IPS-NIHi7 (cell line): ENCODE measurements around the gene ARL3.
"Not testable (repeated sequence)": the region's sequence is repeated elsewhere in the genome, so short reads cannot be mapped to it uniquely, and the experiment has no call there.

Experiments used
- DNase-seq: peaks from one replicate; pipeline ENCODE4 v3.0.0; 2012; ENCODE audit warnings: mixed read lengths; ENCODE audit errors: extremely low spot score

Gene ARL3

DNA sequence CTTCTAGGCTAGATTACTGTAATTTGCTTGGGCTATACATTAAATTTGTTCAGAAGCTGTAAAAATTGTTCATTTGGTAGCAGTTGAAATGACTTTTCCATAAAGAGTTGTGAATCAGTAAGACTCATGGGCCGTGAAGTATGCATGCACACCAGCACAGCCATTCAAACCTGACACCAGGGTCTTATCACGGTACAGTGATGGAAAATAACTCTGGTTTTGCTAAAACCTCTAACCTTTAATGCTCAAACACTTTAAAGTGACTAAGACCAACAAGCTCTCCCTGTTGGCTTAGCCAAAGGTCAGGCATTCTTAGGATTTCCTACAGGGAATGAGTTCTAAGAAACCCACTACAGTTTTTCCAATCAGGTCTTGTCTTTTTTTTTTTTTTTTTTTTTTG lies 11.5 kb downstream of the ARL3 start:
- DNase-seq = no peak

DNA sequence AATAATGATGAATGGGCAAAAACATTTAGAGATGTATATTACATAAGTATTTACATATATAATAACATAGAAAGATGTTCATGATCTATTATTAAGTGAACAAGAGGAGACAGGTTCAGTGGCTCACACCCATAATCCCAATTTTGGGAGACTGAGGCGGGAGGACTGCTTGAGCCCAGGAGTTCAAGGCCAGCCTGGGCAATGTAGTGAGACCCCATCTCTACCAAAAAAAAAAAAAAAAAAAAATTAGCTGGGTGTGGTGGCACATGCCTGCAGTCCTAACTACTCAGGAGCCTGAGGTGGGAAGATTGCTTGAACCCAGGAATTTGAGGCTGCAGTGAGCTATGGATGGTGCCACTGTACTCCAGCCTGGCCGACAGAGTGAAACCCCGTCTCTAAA lies 12.4 kb downstream of the ARL3 start:
- no peak for DNase-seq

GRCh38 chr10:102701272-102701671 lies 12.9 kb downstream of the ARL3 start:
- DNase-seq = no peak

GRCh38 chr10:102698894-102699293 lies 15.3 kb downstream of the ARL3 start:
- no peak for DNase-seq

GRCh38 chr10:102696736-102697135 lies 17.5 kb downstream of the ARL3 start:
- no peak for DNase-seq

GRCh38 chr10:102695401-102695800 lies 18.8 kb downstream of the ARL3 start:
- DNase-seq = not testable (repeated sequence)

DNA sequence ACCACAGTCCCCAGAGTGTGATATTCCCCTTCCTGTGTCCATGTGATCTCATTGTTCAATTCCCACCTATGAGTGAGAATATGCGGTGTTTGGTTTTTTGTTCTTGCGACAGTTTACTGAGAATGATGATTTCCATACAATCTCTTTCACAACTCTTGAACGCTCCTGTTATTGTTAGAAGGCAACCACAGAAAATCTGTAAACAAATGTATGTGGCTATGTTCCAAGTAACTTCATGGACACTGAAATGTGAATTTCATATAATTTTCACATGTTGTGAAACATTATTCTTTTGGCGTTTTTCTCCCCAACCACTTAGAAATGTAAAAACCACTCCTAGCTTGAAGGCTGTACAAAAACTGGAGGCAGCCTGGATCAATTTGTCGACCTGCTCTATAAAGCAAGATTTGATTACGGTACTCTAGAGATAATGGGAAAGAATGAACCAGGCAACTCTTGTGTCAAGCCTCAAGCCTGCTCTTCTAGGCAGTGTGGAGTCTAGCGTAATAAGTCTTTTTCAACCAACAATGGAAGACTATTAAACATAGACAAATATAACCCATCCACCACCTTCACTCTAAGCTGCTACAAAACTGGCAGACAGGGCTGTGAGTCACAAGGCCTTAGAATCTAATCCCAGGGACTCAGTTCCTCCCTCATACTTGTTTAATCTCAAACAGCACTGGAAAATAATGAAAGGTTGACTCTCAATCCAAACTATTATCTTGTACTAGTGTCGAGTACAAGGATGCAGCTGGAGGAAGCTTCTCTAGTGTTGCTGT lies 22.7 kb downstream of the ARL3 start:
- DNase-seq = no peak

GRCh38 chr10:102683736-102684135 lies 30.5 kb downstream of the ARL3 start:
- DNase-seq = no peak

GRCh38 chr10:102682981-102683380 lies 31.2 kb downstream of the ARL3 start:
- DNase-seq = no peak

DNA sequence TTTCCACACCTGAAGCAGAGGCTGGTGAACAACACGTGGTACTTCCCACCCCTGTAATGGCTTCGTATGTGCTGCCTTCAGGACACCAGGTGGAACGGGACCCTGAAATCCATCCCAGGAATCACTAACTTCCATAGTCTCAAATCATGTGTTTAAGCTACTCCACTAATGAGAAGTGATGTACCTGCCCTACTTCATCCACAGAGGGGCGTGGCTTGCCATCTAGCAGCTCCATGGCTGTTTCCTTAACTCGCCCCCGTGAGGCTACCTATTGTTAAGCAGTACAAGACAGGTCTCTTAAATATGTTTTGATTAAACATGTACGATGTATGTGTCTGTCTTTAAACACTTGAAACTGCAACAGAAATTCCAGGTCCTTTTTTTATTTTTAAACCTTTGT lies 31.8 kb downstream of the ARL3 start:
- DNase-seq = no peak

DNA sequence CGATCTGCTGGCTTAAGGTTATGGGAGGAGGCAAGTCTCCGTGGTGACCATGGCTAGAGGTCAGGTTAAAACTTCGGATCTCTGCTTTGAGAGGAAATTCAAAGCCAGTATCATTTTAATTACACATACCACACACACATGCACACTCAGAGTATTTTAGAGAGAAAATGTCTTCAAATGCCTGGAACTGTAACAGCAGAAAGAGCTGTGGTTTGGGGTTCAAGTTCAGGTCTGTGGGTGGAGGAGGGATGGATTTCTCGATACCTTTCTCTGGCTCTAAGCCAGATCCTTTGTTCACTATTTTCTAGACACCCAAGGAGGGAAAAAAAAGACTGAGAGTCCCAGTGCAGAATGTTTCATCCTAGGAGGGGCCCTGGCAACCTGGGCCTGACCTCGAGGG lies 32.5 kb downstream of the ARL3 start:
- no peak for DNase-seq

DNA sequence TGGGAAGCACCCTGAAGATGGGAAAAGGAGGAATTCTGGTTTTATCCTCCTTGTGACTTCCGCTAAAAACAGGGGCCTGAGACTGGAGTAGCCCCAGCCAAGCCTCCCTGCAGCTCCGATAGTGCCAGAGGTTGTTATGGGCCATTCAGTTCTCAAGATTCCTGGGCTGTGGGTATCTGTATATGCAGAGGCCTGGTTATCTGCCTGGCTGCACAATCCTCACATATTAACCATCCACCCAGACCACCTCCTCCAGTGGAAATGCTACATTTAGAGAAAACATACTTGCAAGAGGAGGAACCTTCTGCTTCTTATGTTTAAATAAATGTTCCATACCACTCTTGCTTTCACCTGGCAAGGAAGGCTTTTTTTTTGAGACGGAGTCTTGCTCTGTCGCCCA lies 34.6 kb downstream of the ARL3 start:
- DNase-seq = no peak

DNA sequence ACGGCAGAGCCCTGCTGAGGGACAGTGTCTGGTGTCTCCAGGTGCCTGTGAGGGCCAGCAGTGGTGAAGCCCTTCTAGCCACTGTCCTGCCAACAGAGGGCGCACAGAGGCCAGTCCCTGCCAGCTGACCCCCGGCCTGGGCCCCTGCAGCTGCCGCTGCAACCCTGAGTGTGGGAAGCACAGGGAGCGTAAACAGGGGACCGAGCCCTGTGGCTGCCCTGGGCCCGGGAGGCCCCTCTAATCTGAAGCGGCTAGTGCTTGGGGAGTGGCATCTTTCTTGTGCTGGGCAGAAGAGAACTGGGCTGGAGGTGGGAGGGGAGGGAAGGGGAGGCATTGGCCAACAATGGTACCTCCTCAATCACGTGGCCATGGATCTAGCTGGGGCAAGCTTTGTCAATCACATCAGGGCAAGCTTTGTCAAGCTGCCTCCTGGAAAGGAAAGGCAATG lies 35.3 kb downstream of the ARL3 start:
- peak; percentile 91 for DNase-seq

DNA sequence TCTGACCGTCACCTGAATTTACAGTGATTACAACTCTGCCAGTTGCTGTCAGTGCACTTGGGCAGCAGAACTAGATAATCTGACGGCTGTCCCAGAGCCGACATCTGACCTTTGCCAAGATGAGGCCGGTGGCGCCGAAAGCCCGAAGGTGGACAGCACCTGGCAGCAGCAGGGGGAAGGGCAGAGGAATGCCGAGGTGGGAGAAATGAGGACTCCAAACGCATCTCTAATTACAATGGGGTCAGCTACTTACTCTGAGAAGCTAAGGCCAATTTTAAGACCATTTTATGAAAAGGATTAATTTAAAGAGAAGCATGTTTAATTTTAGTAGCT lies 36.2 kb downstream of the ARL3 start:
- DNase-seq = no peak

DNA sequence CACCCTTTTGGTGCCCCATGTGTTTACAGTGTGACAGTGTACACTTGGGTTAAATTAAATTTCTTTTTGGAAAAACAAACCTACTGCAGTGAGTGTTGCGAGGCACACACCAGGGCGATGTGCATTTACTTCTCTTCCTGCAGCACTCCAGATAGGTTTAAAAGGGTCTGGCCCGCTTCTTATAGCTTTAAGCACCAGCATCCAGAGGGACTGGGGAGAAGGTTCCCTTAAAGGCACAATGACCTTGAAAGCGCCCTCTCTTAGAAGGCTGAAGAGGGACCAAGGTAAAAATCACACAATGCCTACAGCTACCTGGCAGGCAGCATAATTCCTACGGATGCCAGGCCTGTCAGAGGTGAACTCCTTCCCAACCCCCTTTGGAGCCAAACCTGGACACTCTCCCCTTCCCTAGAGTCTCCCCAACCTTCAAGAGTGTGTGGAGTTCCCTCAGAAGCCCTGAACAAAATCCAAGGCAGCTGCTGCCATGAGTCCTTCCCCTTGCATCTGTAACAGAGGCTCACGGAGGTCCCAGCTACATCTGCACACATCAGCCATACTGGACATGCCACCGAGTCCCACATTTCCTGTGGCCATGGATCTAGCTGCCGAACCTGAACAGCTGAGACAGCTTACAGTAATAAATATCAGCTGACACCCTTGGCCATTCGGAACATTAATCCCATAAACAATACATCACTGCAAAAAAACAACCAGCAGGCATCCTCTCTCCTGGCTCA lies 36.7 kb downstream of the ARL3 start:
- DNase-seq = no peak

GRCh38 chr10:102676534-102677315 lies 37.5 kb downstream of the ARL3 start:
- peak; percentile 2 for DNase-seq

GRCh38 chr10:102675666-102676533 lies 38.3 kb downstream of the ARL3 start:
- DNase-seq = peak; percentile 8

GRCh38 chr10:102675011-102675665 lies 39.1 kb downstream of the ARL3 start:
- peak; percentile 17 for DNase-seq

DNA sequence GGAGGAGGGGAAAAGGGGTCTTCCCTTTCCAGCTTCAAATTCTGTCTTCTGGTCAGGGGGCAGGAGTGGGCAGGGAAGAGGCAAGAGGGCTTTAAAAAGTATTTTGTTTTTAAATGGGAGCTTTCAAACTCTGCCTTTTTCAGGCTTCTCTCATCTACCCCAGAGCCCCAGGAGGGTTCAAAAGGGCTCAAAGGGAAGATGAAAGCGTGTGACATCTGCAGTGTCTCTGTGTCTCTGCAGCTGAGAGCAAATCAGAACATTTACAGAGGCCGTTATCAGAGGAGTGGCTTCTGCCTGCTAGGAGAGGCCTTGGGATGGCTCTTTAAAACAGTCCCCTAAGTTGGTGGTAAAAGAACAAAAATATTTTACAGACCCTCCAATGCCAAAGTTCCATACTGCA lies 39.6 kb downstream of the ARL3 start:
- DNase-seq = peak; percentile 16

GRCh38 chr10:102673819-102674511 lies 40.2 kb downstream of the ARL3 start:
- peak; percentile 36 for DNase-seq
